Measurements from ENCODE around the gene ERMP1.

The ERMP1 gene

GRCh38 chr9:5841771-5842573 is 9.1 kb upstream of the ERMP1 start:
- H3K9me3 Mint-ChIP-seq = no peaks in the 10 kb centered on the region
- H3K27me3 Mint-ChIP-seq = no peaks in the 10 kb centered on the region
- H3K27ac Mint-ChIP-seq = no peak overlapping the region
- H3K4me1 Mint-ChIP-seq = peaks cover 75% of the 10 kb centered on the region
- H3K36me3 Mint-ChIP-seq = no peaks in the 10 kb centered on the region
- peak overlapping the region; percentile 72 for H3K4me3 Mint-ChIP-seq

GRCh38 chr9:5840788-5841187 is 7.9 kb upstream of the ERMP1 start:
- H3K36me3 Mint-ChIP-seq = no peaks in the 10 kb centered on the region

GRCh38 chr9:5839572-5839902 is 6.6 kb upstream of the ERMP1 start:
- no peaks in the 10 kb centered on the region for H3K27me3 Mint-ChIP-seq
- no peaks in the 10 kb centered on the region for H3K9me3 Mint-ChIP-seq
- peaks cover 68% of the 10 kb centered on the region for H3K4me1 Mint-ChIP-seq
- no peaks in the 10 kb centered on the region for H3K36me3 Mint-ChIP-seq
- no peak overlapping the region for H3K4me3 Mint-ChIP-seq
- H3K27ac Mint-ChIP-seq = no peak overlapping the region

More at GRCh38 chr9:5840788-5841187, 7.9 kb upstream of the ERMP1 start:
- Mint-ChIP-seq H3K27ac (no peak overlapping the region), H3K9me3 (no peaks in the 10 kb centered on the region), H3K4me1 (peaks cover 70% of the 10 kb centered on the region), H3K4me3 (no peak overlapping the region), H3K27me3 (no peaks in the 10 kb centered on the region)

GRCh38 chr9:5838884-5839571 is 6.1 kb upstream of the ERMP1 start:
- Mint-ChIP-seq H3K27ac (no peak overlapping the region), H3K36me3 (no peaks in the 10 kb centered on the region), H3K9me3 (no peaks in the 10 kb centered on the region), H3K4me1 (peaks cover 67% of the 10 kb centered on the region), H3K4me3 (no peak overlapping the region), H3K27me3 (no peaks in the 10 kb centered on the region)

- no peak overlapping the region for H3K4me3 Mint-ChIP-seq
- no peak overlapping the region for H3K27ac Mint-ChIP-seq
- no peaks in the 10 kb centered on the region for H3K9me3 Mint-ChIP-seq
- no peaks in the 10 kb centered on the region for H3K36me3 Mint-ChIP-seq
- H3K27me3 Mint-ChIP-seq = no peaks in the 10 kb centered on the region
- peaks cover 61% of the 10 kb centered on the region for H3K4me1 Mint-ChIP-seq
Observed at GRCh38 chr9:5835808-5836207, 2.9 kb upstream of the ERMP1 start.

- no peaks in the 10 kb centered on the region for H3K27me3 Mint-ChIP-seq
- peaks cover 58% of the 10 kb centered on the region for H3K4me1 Mint-ChIP-seq
- no peaks in the 10 kb centered on the region for H3K9me3 Mint-ChIP-seq
- peak overlapping the region; percentile 47 for H3K4me3 Mint-ChIP-seq
- H3K27ac Mint-ChIP-seq = no peak overlapping the region
- no peaks in the 10 kb centered on the region for H3K36me3 Mint-ChIP-seq
Observed at GRCh38 chr9:5834214-5834613, 1.3 kb upstream of the ERMP1 start.

GRCh38 chr9:5832071-5832537 is 813 bp downstream of the ERMP1 start:
- no peaks in the 10 kb centered on the region for H3K27me3 Mint-ChIP-seq
- peak overlapping the region; percentile 74 for H3K27ac Mint-ChIP-seq
- H3K9me3 Mint-ChIP-seq = no peaks in the 10 kb centered on the region
- peak overlapping the region; percentile 95 for H3K4me3 Mint-ChIP-seq
- H3K4me1 Mint-ChIP-seq = peaks cover 67% of the 10 kb centered on the region
- no peaks in the 10 kb centered on the region for H3K36me3 Mint-ChIP-seq

- Mint-ChIP-seq H3K27ac (peak overlapping the region; percentile 47), H3K36me3 (peaks cover 5% of the 10 kb centered on the region), H3K9me3 (no peaks in the 10 kb centered on the region)
Observed at GRCh38 chr9:5825895-5826622, 6.9 kb downstream of the ERMP1 start.

GRCh38 chr9:5825223-5825622 is 7.7 kb downstream of the ERMP1 start:
- no peak overlapping the region for H3K27ac Mint-ChIP-seq
- no peaks in the 10 kb centered on the region for H3K9me3 Mint-ChIP-seq
- H3K36me3 Mint-ChIP-seq = peaks cover 6% of the 10 kb centered on the region
- no peak overlapping the region for H3K4me3 Mint-ChIP-seq
- H3K4me1 Mint-ChIP-seq = peaks cover 46% of the 10 kb centered on the region
- no peaks in the 10 kb centered on the region for H3K27me3 Mint-ChIP-seq

More at GRCh38 chr9:5825895-5826622, 6.9 kb downstream of the ERMP1 start:
- Mint-ChIP-seq H3K4me1 (peaks cover 47% of the 10 kb centered on the region), H3K4me3 (no peak overlapping the region), H3K27me3 (no peaks in the 10 kb centered on the region)

- Mint-ChIP-seq H3K4me1 (peaks cover 24% of the 10 kb centered on the region), H3K36me3 (peaks cover 18% of the 10 kb centered on the region), H3K4me3 (no peak overlapping the region)
Observed at GRCh38 chr9:5820425-5820824, 12.5 kb downstream of the ERMP1 start.

GRCh38 chr9:5819174-5819573 is 13.7 kb downstream of the ERMP1 start:
- Mint-ChIP-seq H3K27ac (no peak overlapping the region), H3K4me3 (no peak overlapping the region), H3K27me3 (no peaks in the 10 kb centered on the region), H3K36me3 (peaks cover 19% of the 10 kb centered on the region), H3K9me3 (no peaks in the 10 kb centered on the region), H3K4me1 (peaks cover 23% of the 10 kb centered on the region)

More at GRCh38 chr9:5820425-5820824, 12.5 kb downstream of the ERMP1 start:
- Mint-ChIP-seq H3K9me3 (no peaks in the 10 kb centered on the region), H3K27me3 (no peaks in the 10 kb centered on the region), H3K27ac (no peak overlapping the region)

GRCh38 chr9:5818424-5819142 is 14.3 kb downstream of the ERMP1 start:
- H3K9me3 Mint-ChIP-seq = no peaks in the 10 kb centered on the region
- no peak overlapping the region for H3K27ac Mint-ChIP-seq
- H3K27me3 Mint-ChIP-seq = no peaks in the 10 kb centered on the region
- H3K36me3 Mint-ChIP-seq = peaks cover 19% of the 10 kb centered on the region
- H3K4me1 Mint-ChIP-seq = peaks cover 19% of the 10 kb centered on the region
- H3K4me3 Mint-ChIP-seq = no peak overlapping the region

- Mint-ChIP-seq H3K9me3 (no peaks in the 10 kb centered on the region), H3K27ac (peak overlapping the region; percentile 31), H3K36me3 (peaks cover 17% of the 10 kb centered on the region), H3K4me3 (no peak overlapping the region), H3K27me3 (no peaks in the 10 kb centered on the region), H3K4me1 (peaks cover 19% of the 10 kb centered on the region)
Observed at GRCh38 chr9:5817862-5818261, 15.1 kb downstream of the ERMP1 start.

- H3K4me1 Mint-ChIP-seq = peaks cover 15% of the 10 kb centered on the region
- H3K9me3 Mint-ChIP-seq = no peaks in the 10 kb centered on the region
- no peak overlapping the region for H3K4me3 Mint-ChIP-seq
- no peaks in the 10 kb centered on the region for H3K27me3 Mint-ChIP-seq
- no peak overlapping the region for H3K27ac Mint-ChIP-seq
- peaks cover 21% of the 10 kb centered on the region for H3K36me3 Mint-ChIP-seq
Observed at GRCh38 chr9:5815461-5815860, 17.5 kb downstream of the ERMP1 start.

- peaks cover 20% of the 10 kb centered on the region for H3K36me3 Mint-ChIP-seq
- no peak overlapping the region for H3K4me3 Mint-ChIP-seq
- no peaks in the 10 kb centered on the region for H3K9me3 Mint-ChIP-seq
- H3K27ac Mint-ChIP-seq = peak overlapping the region; percentile 2
- H3K27me3 Mint-ChIP-seq = no peaks in the 10 kb centered on the region
- peaks cover 13% of the 10 kb centered on the region for H3K4me1 Mint-ChIP-seq
Observed at GRCh38 chr9:5813824-5814223, 19.1 kb downstream of the ERMP1 start.
